Retinal pigment epithelial cell (primary cell): ENCODE measurements around the gene DDX23.
"Not testable (repeated sequence)": the region's sequence is repeated elsewhere in the genome, so short reads cannot be mapped to it uniquely, and the experiment has no call there.

ENCODE experiments used
- DNase-seq: peaks from one replicate; pipeline ENCODE4 v3.0.0-alpha.2; 2010; ENCODE audit warnings: low read depth
- H3K4me3 ChIP-seq: 2 replicates; pipeline ENCODE4 v1.5.1; 2011; ENCODE audit warnings: mild to moderate bottlenecking, low read length, control low read depth, moderate library complexity
- CTCF ChIP-seq: conservative IDR thresholded peaks from 2 replicates; pipeline ENCODE4 v1.5.1; 2011; ENCODE audit warnings: low read depth, low read length, control low read depth, inconsistent platforms

The DDX23 gene

DNA sequence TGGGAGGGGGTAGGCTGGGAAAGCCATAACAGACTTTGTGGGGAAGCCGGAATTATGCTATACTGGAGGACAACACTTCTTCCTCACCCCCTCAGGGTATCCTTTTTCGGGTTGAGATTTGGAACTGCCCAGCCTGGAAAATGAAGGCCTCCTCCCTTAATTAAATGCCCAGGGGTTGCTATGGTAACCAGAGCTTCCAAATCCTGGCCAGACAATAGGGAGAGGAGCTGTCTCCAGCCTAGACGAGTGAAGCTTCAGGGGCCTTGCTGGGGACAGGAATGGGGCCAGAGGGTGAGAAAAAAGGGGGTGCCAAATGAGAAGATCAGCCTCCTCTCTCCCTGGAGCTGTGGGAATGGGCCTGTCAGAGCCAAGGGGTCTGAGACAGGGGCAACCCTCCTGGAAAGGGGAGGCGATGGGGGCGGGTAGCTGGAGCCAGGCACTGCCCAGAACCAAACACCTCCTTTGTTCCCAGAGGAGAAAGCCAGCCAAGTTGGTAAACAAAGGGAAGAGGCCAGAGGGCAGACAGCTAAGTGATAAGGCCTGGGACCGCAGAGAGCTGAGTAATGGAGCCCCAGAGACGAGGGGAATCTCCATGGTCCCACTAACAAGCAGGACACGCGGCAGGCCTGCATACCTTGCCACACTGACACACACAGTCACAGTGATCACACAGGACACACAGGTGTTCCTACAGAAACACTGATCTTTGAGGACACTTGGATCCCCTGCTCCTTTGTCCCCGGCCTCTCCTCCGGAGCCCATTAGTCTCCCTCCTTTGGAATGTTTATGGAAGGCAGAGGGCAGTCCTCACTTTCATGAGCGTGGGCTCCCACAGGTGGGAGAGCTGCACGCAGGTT, 31.6 kb upstream of the DDX23 start:
- DNase-seq, result no peak
- H3K4me3 ChIP-seq, result no peak overlapping the region
- TF ChIP-seq CTCF, result no peak

GRCh38 chr12:48882972-48883304, 31.0 kb upstream of the DDX23 start:
- H3K4me3 ChIP-seq, result no peak overlapping the region
- DNase-seq, result no peak
- TF ChIP-seq CTCF, result no peak

- TF ChIP-seq CTCF, result no peak
- no peak overlapping the region for H3K4me3 ChIP-seq
- no peak for DNase-seq
Observed at GRCh38 chr12:48882315-48882687, 30.3 kb upstream of the DDX23 start.

DNA sequence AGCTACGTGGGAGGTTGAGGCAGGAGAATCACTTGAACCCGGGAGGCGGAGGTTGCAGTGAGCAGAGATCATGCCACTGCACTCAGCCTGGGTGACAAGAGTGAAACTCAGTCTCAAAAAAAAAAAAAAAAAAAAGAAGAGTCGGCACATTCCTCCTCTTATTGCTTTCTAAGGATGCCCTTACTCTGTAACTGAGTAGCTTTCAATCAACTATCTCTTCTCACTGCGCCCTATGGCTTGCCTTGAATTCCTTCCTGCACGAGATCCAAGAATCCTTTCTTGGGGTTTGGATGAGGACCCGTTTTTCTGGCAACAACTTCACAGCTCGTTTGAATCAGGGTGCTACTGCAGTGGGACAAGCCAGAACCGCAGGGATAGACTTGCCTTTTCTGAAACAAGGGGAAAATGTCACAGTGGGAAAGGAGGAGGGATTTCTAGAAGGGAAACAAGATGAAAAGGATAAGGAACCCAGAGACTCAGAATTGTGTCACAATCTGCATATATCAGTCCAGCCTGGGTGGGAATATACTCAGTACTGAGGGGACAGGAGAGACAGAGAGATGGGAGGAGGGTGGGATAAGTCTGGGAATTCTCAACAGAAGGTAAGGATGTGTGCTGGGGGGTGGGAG, 29.8 kb upstream of the DDX23 start:
- no peak overlapping the region for H3K4me3 ChIP-seq
- DNase-seq, result no peak
- no peak for TF ChIP-seq CTCF

GRCh38 chr12:48880647-48881046, 28.7 kb upstream of the DDX23 start:
- no peak overlapping the region for H3K4me3 ChIP-seq
- no peak for TF ChIP-seq CTCF
- no peak for DNase-seq

GRCh38 chr12:48878548-48878947, 26.6 kb upstream of the DDX23 start:
- no peak overlapping the region for H3K4me3 ChIP-seq
- no peak for TF ChIP-seq CTCF
- no peak for DNase-seq

- DNase-seq, result no peak
- no peak for TF ChIP-seq CTCF
- no peak overlapping the region for H3K4me3 ChIP-seq
Observed at GRCh38 chr12:48875944-48876515, 24.1 kb upstream of the DDX23 start.

GRCh38 chr12:48873534-48873933, 21.6 kb upstream of the DDX23 start:
- not testable (repeated sequence) for H3K4me3 ChIP-seq, DNase-seq
